ENCODE results near the gene CHST15. TPM values are rescaled to one million over a fixed set of nuclear protein-coding genes. Genes with fewer than 3 reads are reported as not detected.

CHST15 gene
- total and polyA plus RNA-seq, 2 of the 13 experiments (the other 11 are each of a cell fraction or from before 2014, with no cell fraction given): 1.4 to 94.7 TPM

GRCh38 chr10:124092860-124093773, at the start of gene CHST15 (continued):
- TF ChIP-seq THAP7 (CRISPR knock-in tag; IDR thresholded peaks at IDR 0.05) (no peak), GATAD2A (CRISPR knock-in tag; IDR thresholded peaks at IDR 0.05) (no peak), ZBED4 (CRISPR knock-in tag; IDR thresholded peaks at IDR 0.05; ENCODE audit: borderline replicate concordance) (0 out of 2 replicates have a peak, but pooled peaks have one; percentile 45), SIX4 (CRISPR knock-in tag; IDR thresholded peaks at IDR 0.05) (no peak), ZNF446 (CRISPR knock-in tag; IDR thresholded peaks at IDR 0.05) (no peak), ATF7-NPFF (CRISPR knock-in tag; IDR thresholded peaks at IDR 0.05; ENCODE audit: low read depth) (no peak), NCOA2 (CRISPR knock-in tag; IDR thresholded peaks at IDR 0.05) (peak; percentile 37; the same call in 1 of the 2 replicates), ZFP36 (IDR thresholded peaks at IDR 0.05; ENCODE audit: borderline replicate concordance, low read depth, low read length, partially characterized antibody) (no peak), IRF9 (CRISPR knock-in tag; IDR thresholded peaks at IDR 0.05; ENCODE audit: borderline replicate concordance) (no peak; the same call in 1 of the 2 replicates), ZNF777 (CRISPR knock-in tag; IDR thresholded peaks at IDR 0.05) (peak; percentile 57), MED1 (CRISPR knock-in tag; IDR thresholded peaks at IDR 0.05) (peak; percentile 82), ZNF598 (CRISPR knock-in tag; IDR thresholded peaks at IDR 0.05; ENCODE audit: borderline replicate concordance) (peak; percentile 38; the same call in 1 of the 2 replicates), AKNA (CRISPR knock-in tag; IDR thresholded peaks at IDR 0.05; ENCODE audit: borderline replicate concordance) (no peak), BRCA1 (CRISPR knock-in tag; IDR thresholded peaks at IDR 0.05) (no peak), PHF20 (CRISPR knock-in tag; IDR thresholded peaks at IDR 0.05) (no peak), SP1 (IDR thresholded peaks at IDR 0.05) (no peak), SP1 (CRISPR knock-in tag; IDR thresholded peaks at IDR 0.05) (no peak), SRY (CRISPR knock-in tag; IDR thresholded peaks at IDR 0.05) (no peak), ZNF207 (IDR thresholded peaks at IDR 0.05; ENCODE audit: borderline replicate concordance) (no peak), KLF12 (CRISPR knock-in tag; IDR thresholded peaks at IDR 0.05; ENCODE audit: borderline replicate concordance) (no peak)

Measured in HepG2 (cell line).